HUES64 (cell line): ENCODE data around the gene DOK5.

Experiments used
- H3K27ac ChIP-seq: 2 replicates; pipeline ENCODE4 v1.7.0; 2013; ENCODE audit warnings: low read depth, low read length, inconsistent platforms
- H3K27me3 ChIP-seq: 2 replicates; pipeline ENCODE4 v1.6.1; 2013; ENCODE audit warnings: mild to moderate bottlenecking, low read length; ENCODE audit not compliant: insufficient read depth
- H3K36me3 ChIP-seq: 2 replicates; pipeline ENCODE4 v1.6.1; 2013; ENCODE audit warnings: mild to moderate bottlenecking, low read length; ENCODE audit not compliant: insufficient read depth
- H3K4me1 ChIP-seq: 2 replicates; pipeline ENCODE4 v1.6.1; 2013; ENCODE audit warnings: mild to moderate bottlenecking, low read length, moderate library complexity; ENCODE audit not compliant: insufficient read depth
- H3K4me3 ChIP-seq: 2 replicates; pipeline ENCODE4 v1.5.1; 2013; ENCODE audit warnings: mild to moderate bottlenecking, low read length, moderate library complexity
- H3K9ac ChIP-seq: 2 replicates; pipeline ENCODE4 v1.6.1; 2013; ENCODE audit warnings: mild to moderate bottlenecking, low read depth, low read length
- H3K9me3 ChIP-seq: 2 replicates; pipeline ENCODE4 v1.6.1; 2013; ENCODE audit warnings: low read depth, low read length; ENCODE audit not compliant: insufficient read depth
- whole genome bisulfite sequencing: fragments of 150-250, 120-280 bp; methylation state at CpG from one replicate; pipeline ENCODE4 v1.1.7; 2013; ENCODE audit warnings: missing lambda C conversion rate; 5-methylcytosine and 5-hydroxymethylcytosine counted together

The DOK5 gene

GRCh38 chr20:54515793-54516628 is 40.6 kb downstream of the DOK5 start:
- 98% methylated on average over 5 of the region's 6 CpGs for WGBS
- H3K27ac ChIP-seq = no peak overlapping the region
- H3K4me1 ChIP-seq = peaks cover 11% of the 10 kb centered on the region; the same call in 1 of the 2 replicates
- no peaks in the 10 kb centered on the region for H3K36me3 ChIP-seq
- H3K9ac ChIP-seq = no peak overlapping the region
- H3K4me3 ChIP-seq = no peak overlapping the region
- H3K9me3 ChIP-seq = peaks cover 5% of the 10 kb centered on the region; the same call in 1 of the 2 replicates
- H3K27me3 ChIP-seq = no peaks in the 10 kb centered on the region

- WGBS = 98% methylated on average over 3 of the region's 4 CpGs
- Histone ChIP-seq H3K4me1 (peaks cover 11% of the 10 kb centered on the region; the same call in 1 of the 2 replicates), H3K4me3 (no peak overlapping the region), H3K27ac (no peak overlapping the region), H3K9ac (no peak overlapping the region), H3K9me3 (peaks cover 5% of the 10 kb centered on the region; the same call in 1 of the 2 replicates), H3K27me3 (no peaks in the 10 kb centered on the region), H3K36me3 (no peaks in the 10 kb centered on the region)
These were observed 42.0 kb downstream of the DOK5 start for GRCh38 chr20:54517241-54517975.

- no peak overlapping the region for H3K27ac ChIP-seq
- no peaks in the 10 kb centered on the region for H3K9me3 ChIP-seq
- no peak overlapping the region for H3K4me3 ChIP-seq
- H3K27me3 ChIP-seq = no peaks in the 10 kb centered on the region
- no peaks in the 10 kb centered on the region for H3K36me3 ChIP-seq
- peaks cover 25% of the 10 kb centered on the region for H3K4me1 ChIP-seq
- no peak overlapping the region for H3K9ac ChIP-seq
- 84% methylated on average over 3 of the region's 3 CpGs for WGBS
These were observed 49.5 kb downstream of the DOK5 start for GRCh38 chr20:54524849-54525248.

GRCh38 chr20:54525916-54526590 is 50.7 kb downstream of the DOK5 start:
- H3K9ac ChIP-seq = peak overlapping the region; percentile 26; the same call in 1 of the 2 replicates
- no peak overlapping the region for H3K4me3 ChIP-seq
- no peaks in the 10 kb centered on the region for H3K9me3 ChIP-seq
- H3K27ac ChIP-seq = peak overlapping the region; percentile 49
- no peaks in the 10 kb centered on the region for H3K36me3 ChIP-seq
- H3K4me1 ChIP-seq = peaks cover 25% of the 10 kb centered on the region
- H3K27me3 ChIP-seq = no peaks in the 10 kb centered on the region
- WGBS = 29% methylated on average over 5 of the region's 5 CpGs

GRCh38 chr20:54526801-54527200 is 51.4 kb downstream of the DOK5 start:
- Histone ChIP-seq H3K4me3 (no peak overlapping the region), H3K9ac (no peak overlapping the region), H3K9me3 (no peaks in the 10 kb centered on the region), H3K27me3 (no peaks in the 10 kb centered on the region), H3K27ac (peak overlapping the region; percentile 49; the same call in 1 of the 2 replicates), H3K36me3 (no peaks in the 10 kb centered on the region), H3K4me1 (peaks cover 25% of the 10 kb centered on the region)
- 100% methylated on average over 1 of the region's 1 CpG for WGBS

GRCh38 chr20:54532573-54532972 is 57.2 kb downstream of the DOK5 start:
- H3K27ac ChIP-seq = no peak overlapping the region
- no peak overlapping the region for H3K9ac ChIP-seq
- no peak overlapping the region for H3K4me3 ChIP-seq
- H3K9me3 ChIP-seq = 0 out of 2 replicates have a peak, but pooled peaks cover 3% of the 10 kb centered on the region
- H3K36me3 ChIP-seq = no peaks in the 10 kb centered on the region
- H3K27me3 ChIP-seq = no peaks in the 10 kb centered on the region
- WGBS = 95% methylated on average over 3 of the region's 3 CpGs
- H3K4me1 ChIP-seq = no peaks in the 10 kb centered on the region

- WGBS = 93% methylated on average over 4 of the region's 4 CpGs
- no peak overlapping the region for H3K27ac ChIP-seq
These were observed 58.7 kb downstream of the DOK5 start for GRCh38 chr20:54534101-54534500.

GRCh38 chr20:54535033-54535432 is 59.6 kb downstream of the DOK5 start:
- Histone ChIP-seq H3K9ac (no peak overlapping the region), H3K27ac (no peak overlapping the region), H3K27me3 (no peaks in the 10 kb centered on the region), H3K4me3 (no peak overlapping the region), H3K36me3 (no peaks in the 10 kb centered on the region), H3K9me3 (0 out of 2 replicates have a peak, but pooled peaks cover 13% of the 10 kb centered on the region), H3K4me1 (no peaks in the 10 kb centered on the region)
- WGBS = 87% methylated on average over 2 of the region's 2 CpGs

More at GRCh38 chr20:54534101-54534500, 58.7 kb downstream of the DOK5 start:
- H3K9me3 ChIP-seq = 0 out of 2 replicates have a peak, but pooled peaks cover 13% of the 10 kb centered on the region
- H3K9ac ChIP-seq = no peak overlapping the region
- no peaks in the 10 kb centered on the region for H3K4me1 ChIP-seq
- H3K4me3 ChIP-seq = no peak overlapping the region
- H3K27me3 ChIP-seq = no peaks in the 10 kb centered on the region
- H3K36me3 ChIP-seq = no peaks in the 10 kb centered on the region

- Histone ChIP-seq H3K27ac (no peak overlapping the region), H3K9me3 (0 out of 2 replicates have a peak, but pooled peaks cover 13% of the 10 kb centered on the region), H3K4me3 (no peak overlapping the region), H3K36me3 (no peaks in the 10 kb centered on the region), H3K4me1 (no peaks in the 10 kb centered on the region), H3K9ac (no peak overlapping the region), H3K27me3 (no peaks in the 10 kb centered on the region)
These were observed 60.4 kb downstream of the DOK5 start for GRCh38 chr20:54535746-54536145.

- no peak overlapping the region for H3K9ac ChIP-seq
- H3K27me3 ChIP-seq = no peaks in the 10 kb centered on the region
- no peaks in the 10 kb centered on the region for H3K36me3 ChIP-seq
- H3K27ac ChIP-seq = no peak overlapping the region
- no peaks in the 10 kb centered on the region for H3K4me1 ChIP-seq
- WGBS = 94% methylated on average over 7 of the region's 7 CpGs
- no peak overlapping the region for H3K4me3 ChIP-seq
- H3K9me3 ChIP-seq = 0 out of 2 replicates have a peak, but pooled peaks cover 17% of the 10 kb centered on the region
These were observed 64.2 kb downstream of the DOK5 start for GRCh38 chr20:54539521-54540046.
